Peyer's patch (tissue), 4 donors: Measurements from ENCODE around the gene ALKBH7.

Experiments
- CTCF ChIP-seq, 6 experiments: fragments of 450-650 bp in 4 of 6; fragments of 200-600 bp in 2 of 6; sonication (generic) in 1 of 6; IDR thresholded peaks; one replicate each; pipeline ENCODE4 v1.5.1; 2017 to 2019; ENCODE audit warnings: antibody characterized with exemption in 6 of 6, mild to moderate bottlenecking in 3 of 6, moderate library complexity in 1 of 6
- POLR2A ChIP-seq, 2 donors: fragments of 450-650 bp; IDR thresholded peaks; one replicate each; pipeline ENCODE4 v1.5.1; 2017; ENCODE audit warnings: antibody characterized with exemption in 2 of 2, mild to moderate bottlenecking in 2 of 2, moderate library complexity in 2 of 2

GRCh38 chr19:6393983-6394412, 21.4 kb downstream of the ALKBH7 start:
- no peak for TF ChIP-seq CTCF (IDR thresholded peaks at IDR 0.05)
- no peak for TF ChIP-seq POLR2A (IDR thresholded peaks at IDR 0.05)
